Liver (tissue), 9 donors: ENCODE results near the gene SH3BP2. TPM values are rescaled to one million over a fixed set of nuclear protein-coding genes. Genes with fewer than 3 reads are reported as not detected.

ENCODE experiments used
- DNase-seq: peaks from one replicate; pipeline ENCODE4 v3.0.0-alpha.2; 2017; ENCODE audit warnings: low spot score
- H3K27ac ChIP-seq, 2 donors: one replicate each; pipeline ENCODE4 v1.7.0; 2013; ENCODE audit warnings: inconsistent platforms in 2 of 2, low read length in 2 of 2, control low read depth in 1 of 2, low read depth in 1 of 2, mild to moderate bottlenecking in 1 of 2
- H3K27me3 ChIP-seq, 4 donors: one replicate each; pipeline versions ENCODE4 v1.6.1 to v1.7.0; 2013; ENCODE audit warnings: low read length in 3 of 4, inconsistent platforms in 1 of 4, mild to moderate bottlenecking in 1 of 4, moderate library complexity in 1 of 4; ENCODE audit not compliant: control insufficient read depth in 4 of 4, insufficient read depth in 4 of 4
- H3K36me3 ChIP-seq, 4 donors: one replicate each; pipeline versions ENCODE4 v1.6.1 to v1.7.0; 2013; ENCODE audit warnings: low read length in 3 of 4, mild to moderate bottlenecking in 3 of 4, low read depth in 1 of 4, moderate library complexity in 1 of 4; ENCODE audit not compliant: control insufficient read depth in 4 of 4, insufficient read depth in 3 of 4
- H3K4me1 ChIP-seq, 4 donors: one replicate each; pipeline versions ENCODE4 v1.6.1 to v1.7.0; 2013; ENCODE audit warnings: low read length in 3 of 4, mild to moderate bottlenecking in 3 of 4, moderate library complexity in 1 of 4; ENCODE audit not compliant: control insufficient read depth in 4 of 4, insufficient read depth in 4 of 4
- H3K4me3 ChIP-seq, 3 donors: one replicate each; pipeline versions ENCODE4 v1.6.1 to v1.7.0; 2013; ENCODE audit warnings: low read length in 3 of 3, control low read depth in 1 of 3, low read depth in 1 of 3, mild to moderate bottlenecking in 1 of 3
- H3K9ac ChIP-seq, 2 donors: one replicate each; pipeline ENCODE4 v1.7.0; 2013; ENCODE audit warnings: low read length in 2 of 2, mild to moderate bottlenecking in 2 of 2, moderate library complexity in 2 of 2, control low read depth in 1 of 2, low read depth in 1 of 2
- H3K9me3 ChIP-seq, 4 donors: one replicate each; pipeline versions ENCODE4 v1.6.1 to v1.7.0; 2013; ENCODE audit warnings: low read length in 3 of 4; ENCODE audit not compliant: control insufficient read depth in 4 of 4
- FOXA1 ChIP-seq: IDR thresholded peaks from 2 replicates; pipeline ENCODE4 v1.6.1; 2016; ENCODE audit warnings: antibody characterized with exemption
- FOXA2 ChIP-seq: IDR thresholded peaks from 2 replicates; pipeline ENCODE4 v1.6.1; 2016; ENCODE audit warnings: antibody characterized with exemption
- GABPA ChIP-seq, 2 donors: IDR thresholded peaks in 1 of 2; conservative IDR thresholded peaks in 1 of 2; 2 replicates each; pipeline ENCODE4 v1.6.1; 2016; ENCODE audit warnings: antibody characterized with exemption in 2 of 2, mild to moderate bottlenecking in 1 of 2, moderate library complexity in 1 of 2
- HNF4A ChIP-seq, 2 donors: conservative IDR thresholded peaks; 2 replicates each; pipeline ENCODE4 v1.6.1; 2016; ENCODE audit warnings: antibody characterized with exemption in 2 of 2, mild to moderate bottlenecking in 2 of 2
- HNF4G ChIP-seq: IDR thresholded peaks from 2 replicates; pipeline ENCODE4 v1.6.1; 2016; ENCODE audit warnings: antibody characterized with exemption
- JUND ChIP-seq, 2 donors: IDR thresholded peaks; 2 replicates each; pipeline ENCODE4 v1.6.1; 2016; ENCODE audit warnings: antibody characterized with exemption in 2 of 2
- RAD21 ChIP-seq, 2 donors: IDR thresholded peaks; 2 replicates each; pipeline ENCODE4 v1.6.1; 2016; ENCODE audit warnings: antibody characterized with exemption in 2 of 2, mild to moderate bottlenecking in 2 of 2
- SP1 ChIP-seq: IDR thresholded peaks from 2 replicates; pipeline ENCODE4 v1.6.1; 2018; ENCODE audit warnings: antibody characterized with exemption, mild to moderate bottlenecking
- TAF1 ChIP-seq: conservative IDR thresholded peaks from 2 replicates; pipeline ENCODE4 v1.6.1; 2016; ENCODE audit warnings: antibody characterized with exemption, mild to moderate bottlenecking
- YY1 ChIP-seq: IDR thresholded peaks from 2 replicates; pipeline ENCODE4 v1.6.1; 2016; ENCODE audit warnings: antibody characterized with exemption, mild to moderate bottlenecking
- WGBS: extraction: QIAGEN DNeasy Blood & Tissue Kit; methylation state at CpG from one replicate; pipeline ENCODE4 v1.1.7; 2013; 5-methylcytosine and 5-hydroxymethylcytosine counted together
- polyA plus RNA-seq, 2 donors: library from polyadenylated mRNA; stranded (reverse) in 1 of 2; unstranded in 1 of 2; fragments of 200-250 nt in 1 of 2; fragments of >200 nt in 1 of 2; fragmentation: Nextera tagmentation in 1 of 2; extraction: Ambion mirVana in 1 of 2; gene quantifications; one replicate each; pipeline versions ENCODE4 v1.2.1 to v1.2.3, GENCODE V29; 2013 to 2015
- total RNA-seq, 2 donors: library from RNA; depleted of rRNA; stranded (reverse); fragments of >200 nt; gene quantifications; one replicate each; pipeline ENCODE4 v1.2.3, GENCODE V29; 2014
- TF ChIP-seq, protein P1 (sequence below): IDR thresholded peaks from 2 replicates; pipeline ENCODE4 v1.6.1; 2016; ENCODE audit warnings: antibody characterized with exemption
- TF ChIP-seq, protein P2 (sequence below): fragments of 150-350 bp; IDR thresholded peaks from 2 replicates; pipeline ENCODE4 v1.5.1; 2017; ENCODE audit warnings: improper control_type of control experiment, low read depth, low read length; ENCODE audit not compliant: missing input control
- TF ChIP-seq, protein P3 (sequence below): IDR thresholded peaks from 2 replicates; pipeline ENCODE4 v1.6.1; 2016; ENCODE audit warnings: antibody characterized with exemption
- TF ChIP-seq, protein P4 (sequence below): IDR thresholded peaks from 2 replicates; pipeline ENCODE4 v1.6.1; 2016; ENCODE audit warnings: antibody characterized with exemption
- TF ChIP-seq, protein P5 (sequence below): IDR thresholded peaks from 2 replicates; pipeline ENCODE4 v1.6.1; 2016; ENCODE audit warnings: antibody characterized with exemption, mild to moderate bottlenecking
- donor health status: healthy.
- donor health status: healthy.
- donor health status: healthy.
- donor health status: healthy.
- donor health status: healthy.

Gene SH3BP2
- total and polyA plus RNA-seq, 4 donors: 17.9 to 80.2 (median 38.5) TPM

DNA sequence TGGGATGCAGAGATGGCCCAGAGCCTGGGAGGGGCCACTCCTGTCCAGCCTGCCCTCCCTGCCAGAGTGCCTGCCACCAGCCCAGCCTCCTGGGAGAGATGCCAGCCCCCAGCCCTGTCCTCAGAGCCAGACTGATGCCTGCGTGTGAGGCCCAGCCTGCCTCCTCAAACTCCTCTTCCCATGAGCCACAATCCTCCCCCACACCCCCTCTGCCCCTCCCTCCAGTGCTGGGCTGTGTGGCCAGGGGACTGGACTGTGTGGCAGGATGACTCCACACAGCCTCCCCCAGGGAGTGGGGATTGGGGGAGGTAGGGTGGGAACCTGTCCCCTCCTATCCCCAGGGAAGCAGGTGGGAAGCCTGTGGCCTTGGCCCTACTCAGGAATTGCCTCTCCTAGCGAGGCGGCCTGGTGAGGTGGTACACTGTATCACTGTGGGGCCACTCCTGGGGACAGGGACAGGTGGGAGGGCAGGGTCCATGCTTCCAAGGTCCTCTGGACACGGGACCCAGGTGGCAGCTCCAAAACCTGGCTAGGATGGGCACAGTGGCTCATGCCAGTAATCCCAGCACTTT lies 4.3 kb upstream of the SH3BP2 start:
- no peaks in the 10 kb centered on the region for H3K9me3 ChIP-seq
- peaks cover 27 to 45% (median 35%) of the 10 kb centered on the region in 4 donors for H3K4me1 ChIP-seq
- no peak overlapping the region for H3K4me3 ChIP-seq
- 64% methylated on average over 4 of the region's 4 CpGs for WGBS
- TF ChIP-seq SP1 (no peak), FOXA1 (no peak), JUND (IDR thresholded peaks at IDR 0.05) (no peak)
- TF ChIP-seq, protein P1, sequence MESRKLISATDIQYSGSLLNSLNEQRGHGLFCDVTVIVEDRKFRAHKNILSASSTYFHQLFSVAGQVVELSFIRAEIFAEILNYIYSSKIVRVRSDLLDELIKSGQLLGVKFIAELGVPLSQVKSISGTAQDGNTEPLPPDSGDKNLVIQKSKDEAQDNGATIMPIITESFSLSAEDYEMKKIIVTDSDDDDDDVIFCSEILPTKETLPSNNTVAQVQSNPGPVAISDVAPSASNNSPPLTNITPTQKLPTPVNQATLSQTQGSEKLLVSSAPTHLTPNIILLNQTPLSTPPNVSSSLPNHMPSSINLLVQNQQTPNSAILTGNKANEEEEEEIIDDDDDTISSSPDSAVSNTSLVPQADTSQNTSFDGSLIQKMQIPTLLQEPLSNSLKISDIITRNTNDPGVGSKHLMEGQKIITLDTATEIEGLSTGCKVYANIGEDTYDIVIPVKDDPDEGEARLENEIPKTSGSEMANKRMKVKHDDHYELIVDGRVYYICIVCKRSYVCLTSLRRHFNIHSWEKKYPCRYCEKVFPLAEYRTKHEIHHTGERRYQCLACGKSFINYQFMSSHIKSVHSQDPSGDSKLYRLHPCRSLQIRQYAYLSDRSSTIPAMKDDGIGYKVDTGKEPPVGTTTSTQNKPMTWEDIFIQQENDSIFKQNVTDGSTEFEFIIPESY: no peak
- no peak overlapping the region for H3K27ac ChIP-seq
- DNase-seq: peak; percentile 32
- H3K36me3 ChIP-seq: no peaks in the 10 kb centered on the region
- H3K27me3 ChIP-seq: no peaks in the 10 kb centered on the region
- no peak overlapping the region for H3K9ac ChIP-seq

DNA sequence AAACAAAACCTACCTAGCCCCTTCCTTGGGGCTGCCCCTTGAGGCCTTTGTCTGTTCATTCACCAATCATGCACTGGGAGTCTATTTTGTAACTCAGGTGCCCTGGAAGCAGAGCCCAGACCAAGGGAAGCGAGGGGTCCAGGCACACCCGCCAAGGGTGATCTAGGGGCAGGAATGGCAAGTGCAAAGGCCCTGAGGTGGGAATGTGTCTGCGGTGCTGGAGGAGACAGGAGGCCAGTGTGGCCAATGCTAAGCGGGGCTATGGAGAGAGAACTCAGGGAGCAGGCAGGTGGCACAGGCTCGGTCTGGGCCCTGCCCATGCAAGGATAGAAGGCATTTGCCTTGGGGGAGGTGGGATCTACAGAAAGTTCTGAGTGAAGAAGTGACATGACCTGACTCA lies 3.5 kb upstream of the SH3BP2 start:
- peaks cover 30 to 53% (median 40%) of the 10 kb centered on the region in 4 donors for H3K4me1 ChIP-seq
- H3K27ac ChIP-seq: no peak overlapping the region
- TF ChIP-seq TAF1 (no peak), GABPA (IDR thresholded peaks at IDR 0.05 in 1 of 2, conservative IDR thresholded peaks at IDR 0.05 in 1 of 2) (no peak), HNF4G (no peak), FOXA2 (no peak), FOXA1 (no peak), JUND (IDR thresholded peaks at IDR 0.05) (no peak), SP1 (no peak), HNF4A (conservative IDR thresholded peaks at IDR 0.05) (no peak), RAD21 (IDR thresholded peaks at IDR 0.05) (no peak), YY1 (no peak)
- TF ChIP-seq, protein P2, sequence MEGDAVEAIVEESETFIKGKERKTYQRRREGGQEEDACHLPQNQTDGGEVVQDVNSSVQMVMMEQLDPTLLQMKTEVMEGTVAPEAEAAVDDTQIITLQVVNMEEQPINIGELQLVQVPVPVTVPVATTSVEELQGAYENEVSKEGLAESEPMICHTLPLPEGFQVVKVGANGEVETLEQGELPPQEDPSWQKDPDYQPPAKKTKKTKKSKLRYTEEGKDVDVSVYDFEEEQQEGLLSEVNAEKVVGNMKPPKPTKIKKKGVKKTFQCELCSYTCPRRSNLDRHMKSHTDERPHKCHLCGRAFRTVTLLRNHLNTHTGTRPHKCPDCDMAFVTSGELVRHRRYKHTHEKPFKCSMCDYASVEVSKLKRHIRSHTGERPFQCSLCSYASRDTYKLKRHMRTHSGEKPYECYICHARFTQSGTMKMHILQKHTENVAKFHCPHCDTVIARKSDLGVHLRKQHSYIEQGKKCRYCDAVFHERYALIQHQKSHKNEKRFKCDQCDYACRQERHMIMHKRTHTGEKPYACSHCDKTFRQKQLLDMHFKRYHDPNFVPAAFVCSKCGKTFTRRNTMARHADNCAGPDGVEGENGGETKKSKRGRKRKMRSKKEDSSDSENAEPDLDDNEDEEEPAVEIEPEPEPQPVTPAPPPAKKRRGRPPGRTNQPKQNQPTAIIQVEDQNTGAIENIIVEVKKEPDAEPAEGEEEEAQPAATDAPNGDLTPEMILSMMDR: no peak
- TF ChIP-seq, protein P1: no peak
- TF ChIP-seq, protein P3, sequence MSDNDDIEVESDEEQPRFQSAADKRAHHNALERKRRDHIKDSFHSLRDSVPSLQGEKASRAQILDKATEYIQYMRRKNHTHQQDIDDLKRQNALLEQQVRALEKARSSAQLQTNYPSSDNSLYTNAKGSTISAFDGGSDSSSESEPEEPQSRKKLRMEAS: no peak
- TF ChIP-seq, protein P4, sequence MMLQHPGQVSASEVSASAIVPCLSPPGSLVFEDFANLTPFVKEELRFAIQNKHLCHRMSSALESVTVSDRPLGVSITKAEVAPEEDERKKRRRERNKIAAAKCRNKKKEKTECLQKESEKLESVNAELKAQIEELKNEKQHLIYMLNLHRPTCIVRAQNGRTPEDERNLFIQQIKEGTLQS: no peak
- TF ChIP-seq, protein P5, sequence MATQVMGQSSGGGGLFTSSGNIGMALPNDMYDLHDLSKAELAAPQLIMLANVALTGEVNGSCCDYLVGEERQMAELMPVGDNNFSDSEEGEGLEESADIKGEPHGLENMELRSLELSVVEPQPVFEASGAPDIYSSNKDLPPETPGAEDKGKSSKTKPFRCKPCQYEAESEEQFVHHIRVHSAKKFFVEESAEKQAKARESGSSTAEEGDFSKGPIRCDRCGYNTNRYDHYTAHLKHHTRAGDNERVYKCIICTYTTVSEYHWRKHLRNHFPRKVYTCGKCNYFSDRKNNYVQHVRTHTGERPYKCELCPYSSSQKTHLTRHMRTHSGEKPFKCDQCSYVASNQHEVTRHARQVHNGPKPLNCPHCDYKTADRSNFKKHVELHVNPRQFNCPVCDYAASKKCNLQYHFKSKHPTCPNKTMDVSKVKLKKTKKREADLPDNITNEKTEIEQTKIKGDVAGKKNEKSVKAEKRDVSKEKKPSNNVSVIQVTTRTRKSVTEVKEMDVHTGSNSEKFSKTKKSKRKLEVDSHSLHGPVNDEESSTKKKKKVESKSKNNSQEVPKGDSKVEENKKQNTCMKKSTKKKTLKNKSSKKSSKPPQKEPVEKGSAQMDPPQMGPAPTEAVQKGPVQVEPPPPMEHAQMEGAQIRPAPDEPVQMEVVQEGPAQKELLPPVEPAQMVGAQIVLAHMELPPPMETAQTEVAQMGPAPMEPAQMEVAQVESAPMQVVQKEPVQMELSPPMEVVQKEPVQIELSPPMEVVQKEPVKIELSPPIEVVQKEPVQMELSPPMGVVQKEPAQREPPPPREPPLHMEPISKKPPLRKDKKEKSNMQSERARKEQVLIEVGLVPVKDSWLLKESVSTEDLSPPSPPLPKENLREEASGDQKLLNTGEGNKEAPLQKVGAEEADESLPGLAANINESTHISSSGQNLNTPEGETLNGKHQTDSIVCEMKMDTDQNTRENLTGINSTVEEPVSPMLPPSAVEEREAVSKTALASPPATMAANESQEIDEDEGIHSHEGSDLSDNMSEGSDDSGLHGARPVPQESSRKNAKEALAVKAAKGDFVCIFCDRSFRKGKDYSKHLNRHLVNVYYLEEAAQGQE: no peak
- 98% methylated on average over 5 of the region's 5 CpGs for WGBS
- H3K36me3 ChIP-seq: no peaks in the 10 kb centered on the region
- no peaks in the 10 kb centered on the region for H3K27me3 ChIP-seq
- DNase-seq: no peak
- no peak overlapping the region for H3K4me3 ChIP-seq
- no peak overlapping the region for H3K9ac ChIP-seq
- H3K9me3 ChIP-seq: no peaks in the 10 kb centered on the region
